GM12892 (cell line): Measurements from ENCODE around the gene ZNRF3.

ENCODE experiments used
- POLR2A ChIP-seq: IDR thresholded peaks from 2 replicates; pipeline ENCODE4 v1.6.1; 2011; ENCODE audit warnings: low read depth, low read length, control low read depth
- POLR2AphosphoS5 ChIP-seq: IDR thresholded peaks from 2 replicates; pipeline ENCODE4 v1.6.1; 2011; ENCODE audit warnings: low read depth, low read length, control low read depth

GRCh38 chr22:28914201-28914600 lies 30.8 kb downstream of the ZNRF3 start:
- TF ChIP-seq POLR2A: no peak
- TF ChIP-seq POLR2AphosphoS5: no peak
